Measurements from ENCODE around the gene NTNG1.

- no peak for TF ChIP-seq CTCF (IDR thresholded peaks at IDR 0.05)
- no peak for TF ChIP-seq POLR2A (IDR thresholded peaks at IDR 0.05)
Measured at GRCh38 chr1:107175102-107175909, 34.5 kb downstream of the NTNG1 start.
